Heart left ventricle (tissue), 13 donors: ENCODE data around the gene SLC35A2.

Source experiments
- POLR2A ChIP-seq, 2 donors: fragments of 450-650 bp; IDR thresholded peaks; one replicate each; pipeline ENCODE4 v1.6.1; 2017; ENCODE audit warnings: antibody characterized with exemption in 2 of 2, mild to moderate bottlenecking in 2 of 2, moderate library complexity in 2 of 2
- TF ChIP-seq, protein P1 (sequence below), 12 donors: fragments of 200-600 bp; sonication (generic) in 4 of 12; IDR thresholded peaks; one replicate each; pipeline versions ENCODE4 v1.5.0 to v1.8.0; 2018 to 2022; ENCODE audit warnings: antibody characterized with exemption in 12 of 12, mild to moderate bottlenecking in 5 of 12
- donor health status: ischemic (EF 13 %, LVEDD 7.1; RV severe dilation, severe dysfunction).
- donor health status: DM: no; HTN: yes; CAD: no.
- donor health status: DM: no; HTN: no; CAD: no.
- donor health status: ischemic (EF 25% LVEDD 6.9; RV normal size, moderate dysfunction).
- donor health status: ischemic (EF 25% LVEDD 5.7; RV mildly dilated, moderate dysfunction).
- donor health status: ischemic (EF 35%, LVEDD 5.7; RV mildly dilated, moderate dysfunction).
- donor health status: nonischemic (EF 11% LVEDD 7.7; RV severe dilation, severe dysfunction).
- donor health status: DM: yes; HTN: yes; CAD: no.
- donor health status: PGD.
- donor health status: ischemic (EF 29% LVEDD 5.4; RV normal size, mild dysfunction).
- donor health status: nonischemic (EF 23%, LVEDD 6.1; RV moderate dilation, normal function).

DNA sequence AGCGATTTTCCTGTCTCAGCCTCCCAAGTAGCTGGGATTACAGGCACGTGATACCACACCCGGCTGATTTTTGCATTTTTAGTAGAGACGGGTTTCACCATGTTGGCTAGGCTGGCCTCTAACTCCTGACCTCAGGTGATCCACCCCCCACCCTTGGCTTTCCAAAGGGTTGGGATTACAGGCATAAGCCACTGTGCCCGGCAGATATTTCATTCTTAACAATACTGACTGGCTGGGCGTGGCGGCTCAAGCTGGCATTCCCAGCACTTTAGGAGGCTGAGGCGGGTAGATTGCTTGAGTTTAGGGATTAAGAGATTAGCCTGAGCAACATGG, 12.4 kb downstream of the SLC35A2 start:
- TF ChIP-seq, protein P1, sequence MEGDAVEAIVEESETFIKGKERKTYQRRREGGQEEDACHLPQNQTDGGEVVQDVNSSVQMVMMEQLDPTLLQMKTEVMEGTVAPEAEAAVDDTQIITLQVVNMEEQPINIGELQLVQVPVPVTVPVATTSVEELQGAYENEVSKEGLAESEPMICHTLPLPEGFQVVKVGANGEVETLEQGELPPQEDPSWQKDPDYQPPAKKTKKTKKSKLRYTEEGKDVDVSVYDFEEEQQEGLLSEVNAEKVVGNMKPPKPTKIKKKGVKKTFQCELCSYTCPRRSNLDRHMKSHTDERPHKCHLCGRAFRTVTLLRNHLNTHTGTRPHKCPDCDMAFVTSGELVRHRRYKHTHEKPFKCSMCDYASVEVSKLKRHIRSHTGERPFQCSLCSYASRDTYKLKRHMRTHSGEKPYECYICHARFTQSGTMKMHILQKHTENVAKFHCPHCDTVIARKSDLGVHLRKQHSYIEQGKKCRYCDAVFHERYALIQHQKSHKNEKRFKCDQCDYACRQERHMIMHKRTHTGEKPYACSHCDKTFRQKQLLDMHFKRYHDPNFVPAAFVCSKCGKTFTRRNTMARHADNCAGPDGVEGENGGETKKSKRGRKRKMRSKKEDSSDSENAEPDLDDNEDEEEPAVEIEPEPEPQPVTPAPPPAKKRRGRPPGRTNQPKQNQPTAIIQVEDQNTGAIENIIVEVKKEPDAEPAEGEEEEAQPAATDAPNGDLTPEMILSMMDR (IDR thresholded peaks at IDR 0.05): no peak
- no peak for TF ChIP-seq POLR2A (IDR thresholded peaks at IDR 0.05)
